ENCODE data around the gene SYDE1.
"Not testable (repeated sequence)": the region's sequence is repeated elsewhere in the genome, so short reads cannot be mapped to it uniquely, and the experiment has no call there.

DNA sequence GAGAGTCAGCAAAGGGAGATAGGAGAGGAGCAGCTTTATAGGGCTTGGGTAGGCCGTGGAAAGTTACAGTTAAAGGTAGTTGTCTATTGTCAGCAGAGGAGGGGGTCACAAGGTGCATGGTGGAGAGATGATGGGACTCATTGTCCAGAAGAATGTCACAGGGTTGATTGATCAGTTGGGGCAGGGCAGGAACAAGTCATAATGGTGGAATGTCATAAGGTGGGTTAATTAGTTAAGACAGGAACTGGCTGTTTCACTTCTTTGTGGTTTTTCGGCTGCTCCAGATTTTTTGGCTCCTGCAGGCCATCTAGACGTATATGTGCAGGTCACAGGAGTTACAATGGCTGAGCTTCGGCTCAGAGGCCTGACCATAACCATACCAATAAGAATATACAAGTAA, 36.8 kb upstream of the SYDE1 start:
- not testable (repeated sequence) for TF ChIP-seq CTCF (conservative IDR thresholded peaks at IDR 0.05; ENCODE audit: low read depth, low read length); MAFK (IDR thresholded peaks at IDR 0.05; ENCODE audit: low read depth, low read length); SMC3 (IDR thresholded peaks at IDR 0.05; ENCODE audit: low read depth, low read length); BHLHE40 (IDR thresholded peaks at IDR 0.05; ENCODE audit: low read depth, low read length); ELK1 (IDR thresholded peaks at IDR 0.05; ENCODE audit: borderline replicate concordance, low read depth, low read length); RFX5 (IDR thresholded peaks at IDR 0.05; ENCODE audit: low read depth, low read length); RAD21 (IDR thresholded peaks at IDR 0.05; ENCODE audit: low read length)

Measured in IMR-90 (cell line).